NCI-H2029 (cell line): ENCODE measurements around the gene IRS2.

Experiments
- DNase-seq: peaks from one replicate; lab custom pipeline; 2025; lab: John Stamatoyannopoulos, UW

IRS2 gene

GRCh38 chr13:109758937-109759480 lies 27.4 kb downstream of the IRS2 start:
- DNase-seq: no peak

- DNase-seq: no peak
Observed at GRCh38 chr13:109756778-109757177, 29.6 kb downstream of the IRS2 start.

- no peak for DNase-seq
Observed at GRCh38 chr13:109755997-109756396, 30.4 kb downstream of the IRS2 start.

- no peak for DNase-seq
Observed at GRCh38 chr13:109755551-109755950, 30.8 kb downstream of the IRS2 start.

GRCh38 chr13:109751477-109751876 lies 34.9 kb downstream of the IRS2 start:
- no peak for DNase-seq

- no peak for DNase-seq
Observed at GRCh38 chr13:109750221-109750775, 36.1 kb downstream of the IRS2 start.

- DNase-seq: no peak
Observed at GRCh38 chr13:109749365-109749764, 37.0 kb downstream of the IRS2 start.

- no peak for DNase-seq
Observed at GRCh38 chr13:109748677-109749076, 37.7 kb downstream of the IRS2 start.

GRCh38 chr13:109747524-109747923 lies 38.9 kb downstream of the IRS2 start:
- no peak for DNase-seq

GRCh38 chr13:109746364-109746763 lies 40.0 kb downstream of the IRS2 start:
- no peak for DNase-seq

- DNase-seq: no peak
Observed at GRCh38 chr13:109745702-109746101, 40.7 kb downstream of the IRS2 start.

GRCh38 chr13:109745060-109745459 lies 41.3 kb downstream of the IRS2 start:
- no peak for DNase-seq

- DNase-seq: peak; percentile 64
Observed at GRCh38 chr13:109744512-109745051, 41.8 kb downstream of the IRS2 start.

GRCh38 chr13:109743706-109744453 lies 42.5 kb downstream of the IRS2 start:
- no peak for DNase-seq

- DNase-seq: no peak
Observed at GRCh38 chr13:109741966-109742365, 44.4 kb downstream of the IRS2 start.

- DNase-seq: no peak
Observed at GRCh38 chr13:109740721-109741120, 45.7 kb downstream of the IRS2 start.

GRCh38 chr13:109740121-109740520 lies 46.3 kb downstream of the IRS2 start:
- no peak for DNase-seq

GRCh38 chr13:109738298-109738746 lies 48.1 kb downstream of the IRS2 start:
- DNase-seq: no peak

- no peak for DNase-seq
Observed at GRCh38 chr13:109737606-109738005, 48.8 kb downstream of the IRS2 start.

- no peak for DNase-seq
Observed at GRCh38 chr13:109737046-109737573, 49.3 kb downstream of the IRS2 start.

- no peak for DNase-seq
Observed at GRCh38 chr13:109735436-109735966, 50.9 kb downstream of the IRS2 start.

- no peak for DNase-seq
Observed at GRCh38 chr13:109734002-109734785, 52.2 kb downstream of the IRS2 start.
